ENCODE results near the gene SPSB3. TPM values are rescaled to one million over a fixed set of nuclear protein-coding genes. Genes with fewer than 3 reads are reported as not detected.
"Not testable (repeated sequence)": the region's sequence is repeated elsewhere in the genome, so short reads cannot be mapped to it uniquely, and the experiment has no call there.

The SPSB3 gene
- total and polyA plus RNA-seq, 9 of the 15 experiments (the other 6 are each of a cell fraction or from before 2014, with no cell fraction given), result 0.39 to 37.4 (median 7.1) TPM

DNA sequence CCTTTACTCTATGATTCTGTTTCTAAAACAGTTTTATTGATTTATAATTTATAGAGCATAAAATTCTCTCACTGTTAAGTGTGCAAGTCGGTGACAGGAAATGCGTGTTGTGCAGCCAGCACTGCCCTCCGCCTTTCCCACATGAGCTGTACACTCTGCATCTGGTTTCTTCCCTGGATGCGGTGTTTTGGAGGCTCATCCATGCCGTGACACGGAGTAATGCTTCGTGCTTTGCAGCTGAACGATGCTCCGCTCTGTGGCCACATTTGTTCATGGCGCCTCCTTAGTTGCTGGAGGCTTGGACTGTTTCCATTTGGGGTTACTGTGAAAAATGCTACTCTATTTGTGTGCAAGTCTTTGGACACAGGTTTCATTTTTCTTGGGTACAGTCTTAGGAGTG is 18.3 kb upstream of the SPSB3 start (continued):
- TF ChIP-seq, protein P1, sequence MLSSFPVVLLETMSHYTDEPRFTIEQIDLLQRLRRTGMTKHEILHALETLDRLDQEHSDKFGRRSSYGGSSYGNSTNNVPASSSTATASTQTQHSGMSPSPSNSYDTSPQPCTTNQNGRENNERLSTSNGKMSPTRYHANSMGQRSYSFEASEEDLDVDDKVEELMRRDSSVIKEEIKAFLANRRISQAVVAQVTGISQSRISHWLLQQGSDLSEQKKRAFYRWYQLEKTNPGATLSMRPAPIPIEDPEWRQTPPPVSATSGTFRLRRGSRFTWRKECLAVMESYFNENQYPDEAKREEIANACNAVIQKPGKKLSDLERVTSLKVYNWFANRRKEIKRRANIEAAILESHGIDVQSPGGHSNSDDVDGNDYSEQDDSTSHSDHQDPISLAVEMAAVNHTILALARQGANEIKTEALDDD (IDR thresholded peaks at IDR 0.05), result no peak
- TF ChIP-seq KDM5B (IDR thresholded peaks at IDR 0.05; ENCODE audit: insufficient replicate concordance, low read depth, low read length) (no peak), ZNF551 (CRISPR knock-in tag; IDR thresholded peaks at IDR 0.05) (no peak), KDM1A (IDR thresholded peaks at IDR 0.05) (no peak)

- H3K9me3 ChIP-seq (replicated peaks; ENCODE audit: control insufficient read depth, insufficient read depth, low read depth, low read length); H3K4me1 ChIP-seq (replicated peaks in 1 of 2; ENCODE audit: control insufficient read depth in 2 of 2, insufficient read depth in 2 of 2, low read length in 2 of 2); CTCF ChIA-PET (ENCODE audit: low intra/inter-chr PET ratio); DNase-seq (ENCODE audit: extremely low read depth in 1 of 4, low spot score in 3 of 4); H2AFZ ChIP-seq (ENCODE audit: low read depth, low read length); H4K20me1 ChIP-seq (replicated peaks; ENCODE audit: control insufficient read depth, insufficient read depth, low read length); H3K4me3 ChIP-seq; BruUV-seq (replicated peaks); H3K27ac ChIP-seq (ENCODE audit: extremely low read depth, low read depth, low read length); H3K9me1 ChIP-seq (ENCODE audit: control insufficient read depth, insufficient read depth, low read length); FAIRE-seq; H3K9ac ChIP-seq (ENCODE audit: insufficient read depth in 1 of 2, low read depth in 2 of 2, low read length in 2 of 2); H3K79me2 ChIP-seq (ENCODE audit: control insufficient read depth, insufficient read depth, low read length); in situ Hi-C loops (cut with MboI); H3K27me3 ChIP-seq (ENCODE audit: control insufficient read depth in 2 of 2, insufficient read depth in 2 of 2, low read length in 2 of 2); H3K36me3 ChIP-seq (ENCODE audit: control insufficient read depth, insufficient read depth, low read length); ATAC-seq; intact Hi-C loops (cut with micrococcal nuclease); H3K4me2 ChIP-seq (ENCODE audit: insufficient read depth, low read length): not testable (repeated sequence)
- 46% methylated on average over 5 of the region's 5 CpGs for WGBS (ENCODE audit: insufficient coverage, low coverage, missing lambda C conversion rate)
- POLR2A ChIA-PET, result interaction anchor here (1.0 kb wide), 1 partner anchor 165 kb away, joined by 4 read pairs; the partner anchor contains the start of gene RPS2
Measured at GRCh38 chr16:1799263-1799662, 16.9 kb upstream of the SPSB3 start.

All from K562 (cell line).